H1 (cell line): ENCODE data around the gene HERC5. TPM values are rescaled to one million over a fixed set of nuclear protein-coding genes. Genes with fewer than 3 reads are reported as not detected.

Source experiments
- CTCF ChIA-PET: fragments of 300-600 bp; sonication (Branson Sonifier 250); formaldehyde crosslinking; loops from one replicate; lab custom pipeline; 2021; ENCODE audit not compliant: partially characterized antibody; lab: Charles Lee
- POLR2A ChIA-PET: fragments of 300-600 bp; sonication (Branson Sonifier 250); formaldehyde crosslinking; loops from one replicate; lab custom pipeline; 2021; ENCODE audit warnings: inconsistent platforms; ENCODE audit not compliant: partially characterized antibody; lab: Charles Lee
- DNase-seq, 2 experiments: peaks; one replicate each; pipeline versions ENCODE4 v3.0.0 to v3.0.0-alpha.2; 2010 to 2022; ENCODE audit warnings: low spot score in 2 of 2, low read depth in 1 of 2, mixed read lengths in 1 of 2
- FAIRE-seq: peaks from 2 replicates; lab custom pipeline; 2011; peaks lifted over from hg19 to GRCh38; lab: Jason Lieb, UNC
- H2AFZ ChIP-seq: 2 replicates; pipeline ENCODE4 v1.8.1; 2012; ENCODE audit warnings: low read length, inconsistent platforms
- H2AK5ac ChIP-seq: 2 replicates; pipeline ENCODE4 v1.6.1; 2013; ENCODE audit warnings: low read depth, low read length
- H2BK120ac ChIP-seq: replicated peaks from 2 replicates; pipeline ENCODE3; 2013; ENCODE audit warnings: low read depth, low read length, inconsistent platforms
- H2BK12ac ChIP-seq: 2 replicates; pipeline ENCODE4 v1.6.1; 2013; ENCODE audit warnings: low read depth, low read length
- H2BK15ac ChIP-seq: 2 replicates; pipeline ENCODE4 v1.6.1; 2013; ENCODE audit warnings: low read length
- H2BK20ac ChIP-seq: 2 replicates; pipeline ENCODE4 v1.6.1; 2013; ENCODE audit warnings: low read length
- H2BK5ac ChIP-seq: 2 replicates; pipeline ENCODE4 v1.6.1; 2013; ENCODE audit warnings: low read depth, low read length
- H3K14ac ChIP-seq: 2 replicates; pipeline ENCODE4 v1.6.1; 2013; ENCODE audit warnings: inconsistent platforms; ENCODE audit not compliant: insufficient read length
- H3K18ac ChIP-seq: 2 replicates; pipeline ENCODE4 v1.6.1; 2013; ENCODE audit warnings: low read length; ENCODE audit errors: extremely low read depth
- H3K23ac ChIP-seq: 2 replicates; pipeline ENCODE4 v1.6.1; 2013; ENCODE audit warnings: inconsistent platforms; ENCODE audit not compliant: insufficient read length
- H3K23me2 ChIP-seq: 2 replicates; pipeline ENCODE4 v1.6.1; 2013; ENCODE audit warnings: low read depth, low read length
- H3K27ac ChIP-seq: 2 replicates; pipeline ENCODE4 v1.6.1; 2011; ENCODE audit warnings: low read depth, low read length, inconsistent platforms
- H3K27me3 ChIP-seq, 4 experiments: replicated peaks in 1 of 4; 1 replicate in 1 of 4; 2 replicates in 3 of 4; pipeline versions ENCODE4 v1.6.1 to v1.8.1; 2011 to 2013; ENCODE audit warnings: low read length in 3 of 4, mild to moderate bottlenecking in 3 of 4, inconsistent platforms in 2 of 4, mixed read lengths in 2 of 4, moderate library complexity in 1 of 4; ENCODE audit not compliant: control insufficient read depth in 3 of 4, insufficient read depth in 3 of 4; ENCODE audit errors: extremely low read depth in 1 of 4
- H3K36me3 ChIP-seq, 4 experiments: 2 replicates each; pipeline versions ENCODE4 v1.6.1 to v1.8.1; 2011 to 2013; ENCODE audit warnings: mild to moderate bottlenecking in 4 of 4, low read length in 3 of 4, moderate library complexity in 2 of 4, control low read depth in 1 of 4, inconsistent platforms in 1 of 4; ENCODE audit not compliant: insufficient read depth in 4 of 4, control insufficient read depth in 2 of 4
- H3K4ac ChIP-seq: replicated peaks from 2 replicates; pipeline ENCODE3; 2013; ENCODE audit warnings: low read length, low read depth, mixed read lengths, inconsistent platforms; ENCODE audit not compliant: insufficient read length
- H3K4me1 ChIP-seq, 4 experiments: replicated peaks in 1 of 4; 1 replicate in 1 of 4; 2 replicates in 3 of 4; pipeline versions ENCODE4 v1.6.1 to v1.8.1; 2011 to 2013; ENCODE audit warnings: low read length in 3 of 4, inconsistent platforms in 2 of 4, mixed read lengths in 1 of 4; ENCODE audit not compliant: insufficient read depth in 4 of 4, control insufficient read depth in 3 of 4
- H3K4me2 ChIP-seq, 2 experiments: 2 replicates each; pipeline versions ENCODE4 v1.6.1 to v1.8.1; 2011 to 2013; ENCODE audit warnings: low read depth in 2 of 2, low read length in 2 of 2, control low read depth in 1 of 2, inconsistent platforms in 1 of 2, mild to moderate bottlenecking in 1 of 2; ENCODE audit not compliant: insufficient read depth in 1 of 2
- H3K4me3 ChIP-seq, 4 experiments: fragments of 200-600, 300-600 bp in 1 of 4; sonication (generic), shearing (Covaris generic), sonication (Bioruptor Twin) in 1 of 4; 2 replicates each; pipeline versions ENCODE4 v1.5.1 to v1.8.1; 2011 to 2016; ENCODE audit warnings: low read length in 4 of 4, low read depth in 3 of 4, control low read depth in 2 of 4, inconsistent platforms in 2 of 4, mild to moderate bottlenecking in 2 of 4, mixed read lengths in 1 of 4, moderate library complexity in 1 of 4; ENCODE audit not compliant: insufficient read depth in 2 of 4; ENCODE audit errors: extremely low read depth in 1 of 4
- H3K56ac ChIP-seq: replicated peaks from 2 replicates; pipeline ENCODE3; 2013; ENCODE audit warnings: low read depth, mild to moderate bottlenecking, mixed read lengths, low read length, inconsistent platforms; ENCODE audit not compliant: insufficient read length
- H3K79me1 ChIP-seq: 2 replicates; pipeline ENCODE4 v1.6.1; 2013; ENCODE audit warnings: low read depth, low read length, control low read depth
- H3K79me2 ChIP-seq, 2 experiments: 2 replicates each; pipeline versions ENCODE4 v1.6.1 to v1.8.1; 2012 to 2013; ENCODE audit warnings: low read length in 2 of 2, mild to moderate bottlenecking in 2 of 2, inconsistent platforms in 1 of 2; ENCODE audit not compliant: insufficient read depth in 2 of 2, control insufficient read depth in 1 of 2
- H3K9ac ChIP-seq, 4 experiments: replicated peaks in 1 of 4; 1 replicate in 1 of 4; 2 replicates in 3 of 4; pipeline versions ENCODE4 v1.6.1 to v1.8.1; 2011 to 2013; ENCODE audit warnings: low read depth in 3 of 4, low read length in 3 of 4, control low read depth in 2 of 4, mild to moderate bottlenecking in 2 of 4, moderate library complexity in 2 of 4, inconsistent platforms in 1 of 4; ENCODE audit errors: extremely low read depth in 1 of 4
- H3K9me3 ChIP-seq, 2 experiments: 2 replicates each; pipeline versions ENCODE4 v1.6.1 to v1.8.1; 2012 to 2013; ENCODE audit warnings: mild to moderate bottlenecking in 2 of 2, moderate library complexity in 2 of 2, control low read depth in 1 of 2, inconsistent platforms in 1 of 2, low read depth in 1 of 2, low read length in 1 of 2, mixed read lengths in 1 of 2; ENCODE audit not compliant: insufficient read depth in 2 of 2
- H4K20me1 ChIP-seq, 2 experiments: replicated peaks in 1 of 2; 2 replicates each; pipeline versions ENCODE3 to v1.8.1; 2011 to 2013; ENCODE audit warnings: inconsistent platforms in 2 of 2, low read length in 2 of 2, mild to moderate bottlenecking in 1 of 2; ENCODE audit not compliant: insufficient read depth in 2 of 2, control insufficient read depth in 1 of 2
- H4K5ac ChIP-seq: 2 replicates; pipeline ENCODE4 v1.6.1; 2013; ENCODE audit warnings: low read length, low read depth, mixed read lengths, inconsistent platforms; ENCODE audit not compliant: insufficient read length
- H4K8ac ChIP-seq: 2 replicates; pipeline ENCODE4 v1.8.0; 2013; ENCODE audit warnings: mild to moderate bottlenecking, moderate library complexity, low read length, inconsistent platforms; ENCODE audit not compliant: insufficient read depth; ENCODE audit errors: extremely low read depth
- H4K91ac ChIP-seq: replicated peaks from 2 replicates; pipeline ENCODE3; 2013; ENCODE audit warnings: low read length, mixed read lengths, inconsistent platforms; ENCODE audit not compliant: insufficient read length
- CBX5 ChIP-seq: fragments of 300-800, 300-1000 bp; sonication (generic); IDR thresholded peaks from 2 replicates; pipeline ENCODE4 v1.7.1; 2016; ENCODE audit warnings: antibody characterized with exemption, low read length, low read depth
- CEBPB ChIP-seq: IDR thresholded peaks from 2 replicates; pipeline ENCODE4 v1.6.1; 2012; ENCODE audit warnings: low read depth, low read length
- CTBP2 ChIP-seq: IDR thresholded peaks from 2 replicates; pipeline ENCODE4 v1.7.0; 2011; ENCODE audit warnings: borderline replicate concordance, mild to moderate bottlenecking, moderate library complexity, mixed read lengths, low read length; ENCODE audit not compliant: insufficient read depth, insufficient read length
- EZH2 ChIP-seq: fragments of 200-600 bp; sonication (generic); IDR thresholded peaks from 2 replicates; pipeline ENCODE4 v1.7.1; 2012; ENCODE audit warnings: low read depth, mild to moderate bottlenecking, moderate library complexity, low read length, inconsistent platforms; ENCODE audit not compliant: severe bottlenecking
- GTF2F1 ChIP-seq: IDR thresholded peaks from 2 replicates; pipeline ENCODE4 v1.6.1; 2012; ENCODE audit warnings: low read depth, low read length, improper control_type of control experiment, borderline replicate concordance
- HDAC2 ChIP-seq, 2 experiments: fragments of 300-600 bp in 1 of 2; sonication (generic) in 1 of 2; IDR thresholded peaks; 2 replicates each; pipeline ENCODE4 v1.6.1; 2011 to 2012; ENCODE audit warnings: low read depth in 2 of 2, low read length in 2 of 2, mild to moderate bottlenecking in 2 of 2, moderate library complexity in 2 of 2, borderline replicate concordance in 1 of 2, inconsistent platforms in 1 of 2
- JUN ChIP-seq: IDR thresholded peaks from 2 replicates; pipeline ENCODE4 v1.6.1; 2011; ENCODE audit warnings: low read depth, mild to moderate bottlenecking, improper control_type of control experiment, low read length
- NANOG ChIP-seq: IDR thresholded peaks from 2 replicates; pipeline ENCODE4 v1.6.1; 2011; ENCODE audit warnings: low read length, low read depth, mild to moderate bottlenecking, inconsistent platforms; ENCODE audit not compliant: insufficient read depth, poor library complexity, severe bottlenecking
- POLR2A ChIP-seq, 2 experiments: IDR thresholded peaks; 1 replicate in 1 of 2; 2 replicates in 1 of 2; pipeline ENCODE4 v1.6.1; 2011; ENCODE audit warnings: low read depth in 2 of 2, low read length in 2 of 2, mild to moderate bottlenecking in 2 of 2; ENCODE audit errors: control extremely low read depth in 1 of 2
- RXRA ChIP-seq: IDR thresholded peaks from 2 replicates; pipeline ENCODE4 v1.6.1; 2011; ENCODE audit warnings: low read depth, mild to moderate bottlenecking, low read length, moderate library complexity; ENCODE audit not compliant: insufficient read depth
- SP4 ChIP-seq: IDR thresholded peaks from 2 replicates; pipeline ENCODE4 v1.6.1; 2012; ENCODE audit warnings: low read length, inconsistent platforms
- TEAD4 ChIP-seq: IDR thresholded peaks from 2 replicates; pipeline ENCODE4 v1.6.1; 2012; ENCODE audit warnings: low read depth, low read length, inconsistent platforms, mixed read lengths
- WGBS, 2 experiments: shearing (Covaris generic) in 1 of 2; methylation state at CpG; one replicate each; pipeline versions ENCODE4 v1.1.6 to v1.1.7; 2013 to 2015; ENCODE audit warnings: low lambda C conversion rate in 2 of 2, mixed read lengths in 2 of 2, inconsistent platforms in 1 of 2, low coverage in 1 of 2, missing lambda C conversion rate in 1 of 2; ENCODE audit not compliant: insufficient replicate concordance in 2 of 2, insufficient coverage in 1 of 2, insufficient read length in 1 of 2; ENCODE audit errors: extremely low coverage in 1 of 2, missing lambda C conversion rate in 1 of 2; 5-methylcytosine and 5-hydroxymethylcytosine counted together
- polyA plus RNA-seq, 7 experiments: library from polyadenylated mRNA; depleted of rRNA in 3 of 7; stranded (reverse) in 5 of 7; unstranded in 2 of 7; fragments of >200 nt in 5 of 7; fragments of 200-250 nt in 2 of 7; gene quantifications; 1 replicate in 5 of 7; 2 replicates in 1 of 7; 4 replicates in 1 of 7; pipeline versions ENCODE4 v1.2.1 to v1.2.3, GENCODE V29; 2011 to 2013; ENCODE audit warnings: missing spikeins in 2 of 7, mixed read lengths in 2 of 7
- total RNA-seq: library from RNA; stranded (reverse); fragmentation: NEBNext Ultra II Directional; extraction: Animal tissue kit (Norgen Biotek cat#: 25700); gene quantifications from 2 replicates; pipeline ENCODE4 v1.2.1, GENCODE V29; 2021

The HERC5 gene
- total and polyA plus RNA-seq, 2 of the 8 experiments (the other 6 are each of a cell fraction or from before 2014, with no cell fraction given): 6.6 to 20.7 TPM

DNA sequence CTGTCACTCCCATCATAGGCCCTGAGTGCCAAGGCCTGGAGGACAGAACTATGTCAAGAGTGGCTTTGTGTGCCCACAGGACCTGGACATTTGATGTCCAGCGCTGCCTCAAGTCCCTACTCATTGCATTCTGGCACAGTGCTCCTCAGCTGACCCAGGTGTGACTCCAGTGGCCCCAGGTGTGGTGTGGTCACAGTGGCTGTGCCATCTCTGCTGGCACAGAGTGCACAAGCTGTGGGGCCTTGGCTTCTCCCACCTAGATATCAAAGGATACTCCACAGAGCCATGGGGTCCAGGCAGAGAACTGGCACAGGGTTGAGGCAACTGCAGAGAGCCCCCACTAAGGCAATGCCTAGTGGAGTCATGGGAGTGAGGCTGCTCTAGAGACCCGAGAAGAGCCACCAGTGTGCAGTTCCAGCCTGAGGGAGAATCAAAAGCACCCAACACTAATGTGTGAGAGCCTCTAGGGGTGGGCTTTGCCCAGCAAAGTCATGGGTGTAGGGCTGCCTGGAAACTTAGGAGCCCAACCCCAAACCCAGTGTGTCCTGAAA lies 41.0 kb downstream of the HERC5 start:
- ChIA-PET POLR2A (no interaction called here), CTCF (no interaction called here)
- Histone ChIP-seq H3K4me3 (no peak overlapping the region), H3K23ac (no peak overlapping the region), H2BK120ac (no peak overlapping the region), H3K23me2 (no peaks in the 10 kb centered on the region), H3K4me1 (no peaks in the 10 kb centered on the region), H3K79me1 (no peaks in the 10 kb centered on the region), H4K5ac (no peak overlapping the region), H4K20me1 (no peaks in the 10 kb centered on the region), H3K14ac (no peak overlapping the region), H2AK5ac (no peak overlapping the region), H3K27ac (no peak overlapping the region), H3K4me2 (no peak overlapping the region), H3K36me3 (0 out of 8 replicates have a peak, but pooled peaks cover 0 to 2% (median 0%) of the 10 kb centered on the region in 4 experiments), H3K18ac (no peak overlapping the region), H2BK20ac (no peak overlapping the region), H3K56ac (no peak overlapping the region), H3K79me2 (no peaks in the 10 kb centered on the region), H2AFZ (no peak overlapping the region), H3K4ac (no peak overlapping the region), H3K27me3 (no peaks in the 10 kb centered on the region), H2BK5ac (no peak overlapping the region), H2BK12ac (no peak overlapping the region), H4K8ac (no peak overlapping the region), H4K91ac (no peak overlapping the region), H3K9ac (no peak overlapping the region), H2BK15ac (no peak overlapping the region), H3K9me3 (no peaks in the 10 kb centered on the region)
- WGBS, 2 experiments: 92% methylated on average over 2 of the region's 2 CpGs; no CpG with 5 or more reads in 1 of the 2 experiments
- DNase-seq: no peak
- FAIRE-seq: no peak
- TF ChIP-seq CBX5 (no peak), NANOG (no peak), RXRA (no peak), SP4 (no peak), GTF2F1 (no peak), EZH2 (no peak), CEBPB (no peak), TEAD4 (no peak), POLR2A (IDR thresholded peaks at IDR 0.05; ENCODE audit: control extremely low read depth in 1 of 2, low read depth in 2 of 2, low read length in 2 of 2) (no peak), HDAC2 (IDR thresholded peaks at IDR 0.05; ENCODE audit: borderline replicate concordance in 1 of 2, low read depth in 2 of 2, low read length in 2 of 2) (no peak), CTBP2 (no peak), JUN (no peak)
